RCC 7860 (cell line): Measurements from ENCODE around the gene NMUR2.

Experiments
- DNase-seq: peaks from one replicate; pipeline ENCODE4 v3.0.0-alpha.2; 2015; ENCODE audit warnings: low spot score
- FAIRE-seq: peaks from 2 replicates; lab custom pipeline; 2012; peaks lifted over from hg19 to GRCh38; lab: Jason Lieb, UNC

The NMUR2 gene

GRCh38 chr5:152405145-152405544 lies at the start of gene NMUR2:
NMUR2 (minus strand) TSS chr5:152405279; CDS start chr5:152405113, 166 bp downstream.
- no peak for FAIRE-seq
- no peak for DNase-seq

GRCh38 chr5:152443935-152444334 lies 38.9 kb upstream of the NMUR2 start:
- DNase-seq (no peak), FAIRE-seq (no peak)

- FAIRE-seq, result no peak
- no peak for DNase-seq
Observed at GRCh38 chr5:152439791-152440190, 34.7 kb upstream of the NMUR2 start.

- DNase-seq, result no peak
- FAIRE-seq, result no peak
Observed at GRCh38 chr5:152437866-152438265, 32.8 kb upstream of the NMUR2 start.

GRCh38 chr5:152427721-152428120 lies 22.6 kb upstream of the NMUR2 start:
- FAIRE-seq (no peak), DNase-seq (no peak)

- FAIRE-seq (no peak), DNase-seq (no peak)
Observed at GRCh38 chr5:152425083-152425482, 20.0 kb upstream of the NMUR2 start.

GRCh38 chr5:152424501-152424900 lies 19.4 kb upstream of the NMUR2 start:
- DNase-seq (no peak), FAIRE-seq (no peak)

GRCh38 chr5:152422081-152422480 lies 17.0 kb upstream of the NMUR2 start:
- no peak for DNase-seq
- no peak for FAIRE-seq

- FAIRE-seq (no peak), DNase-seq (no peak)
Observed at GRCh38 chr5:152412129-152412528, 7.0 kb upstream of the NMUR2 start.

GRCh38 chr5:152406082-152406481 lies 1.0 kb upstream of the NMUR2 start:
- no peak for DNase-seq
- FAIRE-seq, result no peak

GRCh38 chr5:152404494-152404893 lies 585 bp downstream of the NMUR2 start:
- DNase-seq, result no peak
- no peak for FAIRE-seq

GRCh38 chr5:152403046-152403445 lies 2.0 kb downstream of the NMUR2 start:
- no peak for FAIRE-seq
- DNase-seq, result no peak

GRCh38 chr5:152400846-152401245 lies 4.2 kb downstream of the NMUR2 start:
- no peak for FAIRE-seq
- DNase-seq, result no peak

- no peak for FAIRE-seq
- no peak for DNase-seq
Observed at GRCh38 chr5:152397581-152397980, 7.5 kb downstream of the NMUR2 start.

- FAIRE-seq, result no peak
- DNase-seq, result no peak
Observed at GRCh38 chr5:152393441-152393840, 11.6 kb downstream of the NMUR2 start.

GRCh38 chr5:152389208-152389849 lies 15.8 kb downstream of the NMUR2 start:
- DNase-seq (no peak), FAIRE-seq (no peak)

- FAIRE-seq (no peak), DNase-seq (no peak)
Observed at GRCh38 chr5:152388610-152389009, 16.5 kb downstream of the NMUR2 start.

- FAIRE-seq, result no peak
- DNase-seq, result no peak
Observed at GRCh38 chr5:152380415-152381123, 24.5 kb downstream of the NMUR2 start.

GRCh38 chr5:152379331-152379730 lies 25.7 kb downstream of the NMUR2 start:
- DNase-seq, result no peak
- no peak for FAIRE-seq

GRCh38 chr5:152378730-152379129 lies 26.3 kb downstream of the NMUR2 start:
- no peak for DNase-seq
- no peak for FAIRE-seq

- FAIRE-seq (no peak), DNase-seq (no peak)
Observed at GRCh38 chr5:152376886-152377285, 28.2 kb downstream of the NMUR2 start.

- FAIRE-seq (no peak), DNase-seq (no peak)
Observed at GRCh38 chr5:152374711-152375275, 30.3 kb downstream of the NMUR2 start.
